Neural progenitor cell (in vitro differentiated cells): ENCODE measurements around the gene PTPRG. TPM values are rescaled to one million over a fixed set of nuclear protein-coding genes. Genes with fewer than 3 reads are reported as not detected.

ENCODE experiments used
- DNase-seq: peaks from one replicate; pipeline ENCODE4 v3.0.0-alpha.2; 2016; ENCODE audit warnings: low spot score
- H2AFZ ChIP-seq: fragments of 200-600 bp; sonication (generic); replicated peaks from 2 replicates; pipeline ENCODE4 v1.6.1; 2016; ENCODE audit warnings: antibody characterized with exemption
- H3F3A ChIP-seq: fragments of 200-600 bp; sonication (generic); 2 replicates; pipeline ENCODE4 v1.6.1; 2016; ENCODE audit warnings: antibody characterized with exemption, low read depth
- H3K27ac ChIP-seq: fragments of 200-600 bp; sonication (generic); 2 replicates; pipeline ENCODE4 v1.5.1; 2016; ENCODE audit warnings: mild to moderate bottlenecking
- H3K27me3 ChIP-seq: fragments of 200-600 bp; sonication (generic); 2 replicates; pipeline ENCODE4 v1.6.1; 2016; ENCODE audit warnings: mild to moderate bottlenecking, moderate library complexity
- H3K36me3 ChIP-seq: fragments of 200-600 bp; sonication (generic); 2 replicates; pipeline ENCODE4 v1.5.1; 2016
- H3K4me1 ChIP-seq: fragments of 200-600 bp; sonication (generic); 2 replicates; pipeline ENCODE4 v1.6.1; 2016; ENCODE audit warnings: mixed run types
- H3K4me2 ChIP-seq: fragments of 200-600 bp; sonication (generic); 2 replicates; pipeline ENCODE4 v1.6.1; 2016
- H3K4me3 ChIP-seq: fragments of 200-600 bp; sonication (generic); 2 replicates; pipeline ENCODE4 v1.5.1; 2016
- H3K79me2 ChIP-seq: fragments of 200-600 bp; sonication (generic); 2 replicates; pipeline ENCODE4 v1.6.1; 2016; ENCODE audit warnings: low read depth
- H3K9ac ChIP-seq: fragments of 200-600 bp; sonication (generic); 2 replicates; pipeline ENCODE4 v1.6.1; 2016
- H3K9me3 ChIP-seq: fragments of 200-600 bp; sonication (generic); 2 replicates; pipeline ENCODE4 v1.5.1; 2016; ENCODE audit warnings: low read depth
- H4K20me1 ChIP-seq: fragments of 200-600 bp; sonication (generic); 2 replicates; pipeline ENCODE4 v1.6.1; 2016; ENCODE audit warnings: low read depth
- H3K27ac Mint-ChIP-seq: 3 replicates; pipeline ENCODE4 v1.8.0; 2021; ENCODE audit warnings: mixed read lengths
- H3K27me3 Mint-ChIP-seq: 2 replicates; pipeline ENCODE4 v1.8.0; 2022; ENCODE audit warnings: low read depth, mild to moderate bottlenecking, inconsistent platforms, moderate library complexity, mixed read lengths; ENCODE audit not compliant: insufficient read depth
- H3K36me3 Mint-ChIP-seq: 3 replicates; pipeline ENCODE4 v1.8.0; 2021; ENCODE audit warnings: mixed read lengths
- H3K4me1 Mint-ChIP-seq: 3 replicates; pipeline ENCODE4 v1.8.0; 2021; ENCODE audit warnings: mixed read lengths
- H3K4me3 Mint-ChIP-seq: 3 replicates; pipeline ENCODE4 v1.8.0; 2021; ENCODE audit warnings: mild to moderate bottlenecking, moderate library complexity, mixed read lengths
- H3K9me3 Mint-ChIP-seq: 3 replicates; pipeline ENCODE4 v1.8.0; 2020; ENCODE audit warnings: mixed read lengths
- EZH2 ChIP-seq: fragments of 200-600 bp; sonication (generic); IDR thresholded peaks from 2 replicates; pipeline ENCODE4 v1.6.1; 2017; ENCODE audit warnings: antibody characterized with exemption, mild to moderate bottlenecking, moderate library complexity
- EZH2phosphoT487 ChIP-seq: fragments of 200-600 bp; sonication (generic); IDR thresholded peaks from 2 replicates; pipeline ENCODE4 v1.6.1; 2017; ENCODE audit warnings: antibody characterized with exemption
- total RNA-seq: library from RNA; depleted of rRNA; stranded (reverse); fragments of >200 nt; gene quantifications from 2 replicates; pipeline ENCODE4 v1.2.3, GENCODE V29; 2015; ENCODE audit warnings: low replicate concordance
- TF ChIP-seq, protein P1 (sequence below): fragments of 200-600 bp; sonication (generic); IDR thresholded peaks from 2 replicates; pipeline ENCODE4 v1.5.1; 2017; ENCODE audit warnings: antibody characterized with exemption, mild to moderate bottlenecking

The PTPRG gene
- total RNA-seq, 1 donor from 2014 or later = 65.3 TPM

DNA sequence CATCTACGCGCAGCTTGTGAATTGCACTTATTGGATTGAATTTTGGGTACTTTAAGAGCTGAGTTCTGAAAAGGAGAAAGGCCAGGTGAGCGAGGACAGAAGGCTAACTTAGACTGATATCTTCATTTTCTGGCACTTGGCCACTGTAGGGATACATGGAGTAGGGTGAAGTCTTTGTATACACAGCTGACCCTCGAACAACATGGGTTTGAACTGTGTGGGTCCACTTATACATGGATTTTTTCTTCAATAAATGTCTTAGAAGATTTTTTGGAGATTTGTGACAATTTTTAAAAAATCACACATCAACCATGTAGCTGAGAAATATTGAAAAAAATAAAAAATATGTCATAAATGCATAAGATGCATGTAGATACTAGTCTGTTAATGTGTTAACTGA lies 18.3 kb downstream of the PTPRG start:
- H3K4me3 Mint-ChIP-seq = no peak overlapping the region
- no peaks in the 10 kb centered on the region for H3K36me3 ChIP-seq
- H3K79me2 ChIP-seq = peaks cover 100% of the 10 kb centered on the region
- no peak overlapping the region for H3K4me3 ChIP-seq
- H3K9me3 Mint-ChIP-seq = peaks cover 1% of the 10 kb centered on the region
- no peaks in the 10 kb centered on the region for H3K27me3 ChIP-seq
- no peak overlapping the region for H3K4me2 ChIP-seq
- H3K27me3 Mint-ChIP-seq = peaks cover 6% of the 10 kb centered on the region
- peaks cover 32% of the 10 kb centered on the region for H3K4me1 ChIP-seq
- H3K4me1 Mint-ChIP-seq = peaks cover 8% of the 10 kb centered on the region
- peaks cover 99% of the 10 kb centered on the region for H4K20me1 ChIP-seq
- no peak overlapping the region for H3K9ac ChIP-seq
- H3K27ac Mint-ChIP-seq = no peak overlapping the region
- DNase-seq = no peak
- H3K27ac ChIP-seq = no peak overlapping the region
- TF ChIP-seq EZH2 (no peak), EZH2phosphoT487 (no peak)
- TF ChIP-seq, protein P1, sequence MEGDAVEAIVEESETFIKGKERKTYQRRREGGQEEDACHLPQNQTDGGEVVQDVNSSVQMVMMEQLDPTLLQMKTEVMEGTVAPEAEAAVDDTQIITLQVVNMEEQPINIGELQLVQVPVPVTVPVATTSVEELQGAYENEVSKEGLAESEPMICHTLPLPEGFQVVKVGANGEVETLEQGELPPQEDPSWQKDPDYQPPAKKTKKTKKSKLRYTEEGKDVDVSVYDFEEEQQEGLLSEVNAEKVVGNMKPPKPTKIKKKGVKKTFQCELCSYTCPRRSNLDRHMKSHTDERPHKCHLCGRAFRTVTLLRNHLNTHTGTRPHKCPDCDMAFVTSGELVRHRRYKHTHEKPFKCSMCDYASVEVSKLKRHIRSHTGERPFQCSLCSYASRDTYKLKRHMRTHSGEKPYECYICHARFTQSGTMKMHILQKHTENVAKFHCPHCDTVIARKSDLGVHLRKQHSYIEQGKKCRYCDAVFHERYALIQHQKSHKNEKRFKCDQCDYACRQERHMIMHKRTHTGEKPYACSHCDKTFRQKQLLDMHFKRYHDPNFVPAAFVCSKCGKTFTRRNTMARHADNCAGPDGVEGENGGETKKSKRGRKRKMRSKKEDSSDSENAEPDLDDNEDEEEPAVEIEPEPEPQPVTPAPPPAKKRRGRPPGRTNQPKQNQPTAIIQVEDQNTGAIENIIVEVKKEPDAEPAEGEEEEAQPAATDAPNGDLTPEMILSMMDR = no peak
- peaks cover 8% of the 10 kb centered on the region for H3F3A ChIP-seq
- peaks cover 17% of the 10 kb centered on the region for H3K36me3 Mint-ChIP-seq
- no peak overlapping the region for H2AFZ ChIP-seq
- H3K9me3 ChIP-seq = no peaks in the 10 kb centered on the region

- no peak overlapping the region for H3K9ac ChIP-seq
- no peak overlapping the region for H3K27ac ChIP-seq
- H2AFZ ChIP-seq = no peak overlapping the region
- no peaks in the 10 kb centered on the region for H3K36me3 ChIP-seq
- DNase-seq = peak; percentile 20
- TF ChIP-seq, protein P1 = no peak
- TF ChIP-seq EZH2phosphoT487 = no peak
- TF ChIP-seq EZH2 = no peak
- H3K4me2 ChIP-seq = peak overlapping the region; percentile 29
- no peaks in the 10 kb centered on the region for H3K9me3 Mint-ChIP-seq
- peaks cover 8% of the 10 kb centered on the region for H3F3A ChIP-seq
- H3K36me3 Mint-ChIP-seq = peaks cover 14% of the 10 kb centered on the region
- no peak overlapping the region for H3K4me3 Mint-ChIP-seq
- H3K27me3 ChIP-seq = no peaks in the 10 kb centered on the region
- H3K27ac Mint-ChIP-seq = no peak overlapping the region
- peaks cover 32% of the 10 kb centered on the region for H3K4me1 ChIP-seq
- no peaks in the 10 kb centered on the region for H3K9me3 ChIP-seq
- peaks cover 8% of the 10 kb centered on the region for H3K4me1 Mint-ChIP-seq
- peaks cover 100% of the 10 kb centered on the region for H3K79me2 ChIP-seq
- H3K4me3 ChIP-seq = no peak overlapping the region
- peaks cover 98% of the 10 kb centered on the region for H4K20me1 ChIP-seq
- H3K27me3 Mint-ChIP-seq = peaks cover 8% of the 10 kb centered on the region
Observed at GRCh38 chr3:61580982-61581643, 19.7 kb downstream of the PTPRG start.

GRCh38 chr3:61582287-61582686 lies 20.9 kb downstream of the PTPRG start:
- Histone ChIP-seq H3K4me2 (no peak overlapping the region), H3K36me3 (no peaks in the 10 kb centered on the region), H4K20me1 (peaks cover 98% of the 10 kb centered on the region), H2AFZ (no peak overlapping the region), H3F3A (peaks cover 8% of the 10 kb centered on the region), H3K4me1 (peaks cover 32% of the 10 kb centered on the region), H3K27ac (no peak overlapping the region), H3K27me3 (no peaks in the 10 kb centered on the region), H3K4me3 (no peak overlapping the region), H3K9ac (no peak overlapping the region), H3K79me2 (peaks cover 100% of the 10 kb centered on the region), H3K9me3 (no peaks in the 10 kb centered on the region)
- Mint-ChIP-seq H3K4me3 (no peak overlapping the region), H3K4me1 (peaks cover 8% of the 10 kb centered on the region), H3K36me3 (peaks cover 14% of the 10 kb centered on the region), H3K27ac (no peak overlapping the region), H3K27me3 (peaks cover 15% of the 10 kb centered on the region), H3K9me3 (no peaks in the 10 kb centered on the region)
- TF ChIP-seq EZH2phosphoT487 (no peak), EZH2 (no peak)
- TF ChIP-seq, protein P1 = no peak
- DNase-seq = no peak
